Large intestine (tissue), 3 donors: ENCODE measurements around the gene CCR5. TPM values are rescaled to one million over a fixed set of nuclear protein-coding genes. Genes with fewer than 3 reads are reported as not detected.
"Not testable (repeated sequence)": the region's sequence is repeated elsewhere in the genome, so short reads cannot be mapped to it uniquely, and the experiment has no call there.

Experiments
- DNase-seq, 2 donors: peaks; one replicate each; pipeline versions ENCODE4 v3.0.0 to v3.0.0-alpha.2; 2013
- H3K27ac ChIP-seq: one replicate; pipeline ENCODE4 v1.5.1; 2013; ENCODE audit warnings: low read length
- H3K27me3 ChIP-seq: 2 replicates; pipeline ENCODE4 v1.6.1; 2013; ENCODE audit warnings: low read length; ENCODE audit not compliant: control insufficient read depth, insufficient read depth
- H3K36me3 ChIP-seq: 2 replicates; pipeline ENCODE4 v1.6.1; 2013; ENCODE audit warnings: low read length; ENCODE audit not compliant: control insufficient read depth, insufficient read depth
- H3K4me1 ChIP-seq: one replicate; pipeline ENCODE4 v1.6.1; 2013; ENCODE audit warnings: low read length; ENCODE audit not compliant: control insufficient read depth, insufficient read depth
- H3K4me3 ChIP-seq: one replicate; pipeline ENCODE4 v1.5.1; 2013; ENCODE audit warnings: low read length
- H3K9me3 ChIP-seq: one replicate; pipeline ENCODE4 v1.6.1; 2013; ENCODE audit warnings: mild to moderate bottlenecking, low read depth, low read length, moderate library complexity; ENCODE audit not compliant: control insufficient read depth
- WGBS: methylation state at CpG from one replicate; pipeline ENCODE4 v1.1.5; 2013; ENCODE audit warnings: low lambda C conversion rate; ENCODE audit not compliant: insufficient coverage; 5-methylcytosine and 5-hydroxymethylcytosine counted together
- polyA plus RNA-seq: library from polyadenylated mRNA; unstranded; fragments of 120-200 nt; gene quantifications from one replicate; pipeline ENCODE4 v1.2.1, GENCODE V29; 2013

Gene CCR5
- polyA plus RNA-seq, 1 donor, result 1.8 TPM

- no peak overlapping the region for H3K4me3 ChIP-seq
- DNase-seq, result no peak
- H3K27me3 ChIP-seq, result no peaks in the 10 kb centered on the region
- H3K27ac ChIP-seq, result no peak overlapping the region
- H3K36me3 ChIP-seq, result no peaks in the 10 kb centered on the region
- no peaks in the 10 kb centered on the region for H3K9me3 ChIP-seq
- 88% methylated on average over 1 of the region's 6 CpGs for WGBS
- peaks cover 22% of the 10 kb centered on the region for H3K4me1 ChIP-seq
Observed at GRCh38 chr3:46398186-46398955, 27.6 kb downstream of the CCR5 start.

GRCh38 chr3:46399098-46399497 is 28.4 kb downstream of the CCR5 start:
- Histone ChIP-seq H3K9me3 (no peaks in the 10 kb centered on the region), H3K4me1 (peaks cover 21% of the 10 kb centered on the region), H3K27me3 (no peaks in the 10 kb centered on the region), H3K27ac (no peak overlapping the region), H3K4me3 (no peak overlapping the region), H3K36me3 (no peaks in the 10 kb centered on the region)
- WGBS, result no CpG with 5 or more reads among the region's 2 CpGs
- DNase-seq, result no peak

GRCh38 chr3:46399557-46399956 is 28.8 kb downstream of the CCR5 start:
- no peaks in the 10 kb centered on the region for H3K9me3 ChIP-seq
- no peak for DNase-seq
- 90% methylated on average over 1 of the region's 2 CpGs for WGBS
- no peak overlapping the region for H3K27ac ChIP-seq
- H3K36me3 ChIP-seq, result no peaks in the 10 kb centered on the region
- peaks cover 20% of the 10 kb centered on the region for H3K4me1 ChIP-seq
- no peaks in the 10 kb centered on the region for H3K27me3 ChIP-seq
- H3K4me3 ChIP-seq, result no peak overlapping the region

GRCh38 chr3:46400000-46400734 is 29.4 kb downstream of the CCR5 start:
- Histone ChIP-seq H3K9me3 (no peaks in the 10 kb centered on the region), H3K27ac (no peak overlapping the region), H3K4me1 (peaks cover 20% of the 10 kb centered on the region), H3K36me3 (no peaks in the 10 kb centered on the region), H3K4me3 (no peak overlapping the region), H3K27me3 (no peaks in the 10 kb centered on the region)
- DNase-seq, result no peak
- no CpG with 5 or more reads among the region's 8 CpGs for WGBS

DNA sequence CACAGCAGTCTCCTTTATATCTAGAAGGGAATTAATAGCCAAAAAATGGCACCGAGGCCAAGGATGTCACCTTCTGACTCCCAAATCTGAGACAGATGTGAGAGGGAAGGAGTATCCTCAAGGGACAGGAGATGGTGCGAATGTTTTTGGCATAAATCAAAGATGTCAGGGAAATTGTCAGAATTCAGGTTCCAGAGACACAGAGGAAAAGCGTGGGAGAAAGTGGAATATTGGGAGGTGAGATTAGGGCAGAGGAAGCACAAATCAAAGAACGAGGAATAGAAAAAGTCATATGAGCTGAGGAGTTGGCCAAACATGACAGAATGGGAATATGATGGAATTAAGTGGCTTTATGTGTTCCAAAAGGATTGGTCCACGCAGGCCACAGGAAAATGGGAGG is 30.1 kb downstream of the CCR5 start:
- Histone ChIP-seq H3K9me3 (no peaks in the 10 kb centered on the region), H3K27ac (no peak overlapping the region), H3K27me3 (no peaks in the 10 kb centered on the region), H3K4me1 (peaks cover 20% of the 10 kb centered on the region), H3K36me3 (no peaks in the 10 kb centered on the region), H3K4me3 (no peak overlapping the region)
- no peak for DNase-seq
- 100% methylated on average over 2 of the region's 5 CpGs for WGBS

DNA sequence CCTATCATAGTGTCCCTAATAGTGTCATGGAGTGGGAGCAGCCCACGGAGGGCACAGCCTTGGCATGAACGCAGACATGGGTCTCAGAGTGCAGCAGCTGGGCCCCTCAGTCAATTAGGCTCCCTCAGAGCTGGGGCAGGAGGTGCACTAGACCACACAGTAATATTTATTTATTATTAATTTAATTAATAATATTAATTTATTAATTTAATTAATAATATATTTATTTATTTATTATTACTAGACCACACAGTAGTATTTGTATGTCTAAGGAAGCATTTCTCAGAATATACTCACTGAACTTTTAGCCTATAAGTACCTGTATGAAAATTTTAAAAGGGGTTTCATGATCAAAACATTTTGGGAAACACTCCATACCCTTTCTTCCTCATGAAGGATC is 30.8 kb downstream of the CCR5 start:
- no CpG with 5 or more reads among the region's 2 CpGs for WGBS
- no peaks in the 10 kb centered on the region for H3K36me3 ChIP-seq
- no peak overlapping the region for H3K4me3 ChIP-seq
- H3K4me1 ChIP-seq, result peaks cover 26% of the 10 kb centered on the region
- H3K9me3 ChIP-seq, result no peaks in the 10 kb centered on the region
- H3K27ac ChIP-seq, result no peak overlapping the region
- no peak for DNase-seq
- H3K27me3 ChIP-seq, result no peaks in the 10 kb centered on the region

- H3K4me1 ChIP-seq, result peaks cover 35% of the 10 kb centered on the region
- H3K27ac ChIP-seq, H3K27me3 ChIP-seq, H3K9me3 ChIP-seq, DNase-seq, H3K4me3 ChIP-seq, H3K36me3 ChIP-seq: not testable (repeated sequence)
- 90% methylated on average over 2 of the region's 4 CpGs for WGBS
Observed at GRCh38 chr3:46402902-46403301, 32.2 kb downstream of the CCR5 start.

DNA sequence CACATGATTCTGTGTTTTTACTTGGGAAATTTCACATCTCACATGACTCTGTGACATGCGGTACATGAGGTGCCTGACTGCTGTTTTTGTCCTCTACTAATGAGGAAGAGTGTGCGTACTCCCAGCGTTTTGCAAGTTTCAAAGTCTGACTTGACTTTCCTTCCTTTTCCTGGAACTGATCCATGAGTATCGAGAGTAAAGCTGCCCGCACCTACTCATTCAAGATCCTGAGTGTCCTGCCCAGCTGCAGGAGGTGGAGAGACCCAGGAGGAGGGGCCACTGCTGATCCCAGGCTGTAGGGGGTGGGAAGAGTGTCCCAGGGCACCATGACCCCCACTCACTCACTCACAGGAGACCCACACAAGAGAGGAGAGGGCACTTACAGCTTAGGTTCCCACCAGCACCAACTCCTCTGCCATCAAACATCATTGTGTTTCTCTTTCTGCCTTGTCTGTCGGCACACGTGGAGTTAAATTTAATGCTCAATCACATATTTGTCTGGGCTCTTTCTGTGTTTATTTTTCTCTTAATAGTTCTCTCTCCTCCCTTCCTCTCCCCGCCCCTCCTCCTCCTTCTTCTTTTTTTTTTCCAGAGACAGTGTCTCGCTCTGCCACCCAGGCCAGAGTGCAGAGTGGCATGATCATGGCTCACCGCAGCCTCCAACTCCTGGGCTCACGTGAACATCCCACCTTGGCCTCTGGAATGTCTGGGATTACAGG is 34.7 kb downstream of the CCR5 start:
- H3K4me3 ChIP-seq, result no peak overlapping the region
- no peaks in the 10 kb centered on the region for H3K36me3 ChIP-seq
- H3K27me3 ChIP-seq, result no peaks in the 10 kb centered on the region
- 4% methylated on average over 3 of the region's 11 CpGs for WGBS
- peaks cover 37% of the 10 kb centered on the region for H3K4me1 ChIP-seq
- H3K27ac ChIP-seq, result peak overlapping the region; percentile 98
- H3K9me3 ChIP-seq, result no peaks in the 10 kb centered on the region
- DNase-seq, result peak; percentile 92 to 97

DNA sequence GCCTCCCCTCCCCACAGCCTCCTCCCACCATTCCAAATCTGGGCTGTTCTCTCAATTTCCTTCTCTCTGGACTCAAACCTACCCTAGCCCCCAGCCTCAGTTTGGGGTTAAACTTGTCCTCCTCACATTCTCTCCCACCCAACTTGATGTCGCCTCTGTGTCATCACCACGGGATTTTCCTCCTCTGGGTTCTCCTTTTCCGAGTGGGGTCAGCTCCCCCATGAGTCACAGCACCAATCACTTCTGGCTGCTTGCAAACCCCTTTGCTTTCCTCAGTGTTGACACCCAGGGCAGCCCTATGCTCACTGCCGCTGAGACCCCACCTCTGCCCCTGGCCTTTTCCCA is 35.7 kb downstream of the CCR5 start:
- Histone ChIP-seq H3K4me1 (peaks cover 37% of the 10 kb centered on the region), H3K9me3 (no peaks in the 10 kb centered on the region), H3K4me3 (no peak overlapping the region), H3K27ac (peak overlapping the region; percentile 98), H3K36me3 (no peaks in the 10 kb centered on the region), H3K27me3 (no peaks in the 10 kb centered on the region)
- no peak for DNase-seq
- 60% methylated on average over 1 of the region's 4 CpGs for WGBS

GRCh38 chr3:46406788-46407611 is 36.3 kb downstream of the CCR5 start, which contains the start of the genes CCR5AS and CCRL2:
Gene CCR5AS (minus strand): TSS chr3:46407066.
Gene CCRL2 (plus strand): TSS chr3:46407259. CDS start chr3:46408080, 821 bp downstream.
- H3K27ac ChIP-seq, result peak within 1 kb of the TSS; percentile 98
- peak; percentile 94 to 96 for DNase-seq
- H3K9me3 ChIP-seq, result no peaks in the 10 kb centered on the region
- no peaks in the 10 kb centered on the region for H3K27me3 ChIP-seq
- H3K4me1 ChIP-seq, result peaks cover 37% of the 10 kb centered on the region
- peak within 1 kb of the TSS; percentile 49 for H3K4me3 ChIP-seq
- H3K36me3 ChIP-seq, result no peaks in the 10 kb centered on the region
- WGBS, result no CpG with 5 or more reads among the region's 20 CpGs
